Heart left ventricle (tissue), 16 donors: ENCODE measurements around the gene TLR2. TPM values are rescaled to one million over a fixed set of nuclear protein-coding genes. Genes with fewer than 3 reads are reported as not detected.

Source experiments
- ATAC-seq, 4 donors: fragments of 200-7000 bp; cut with Tn5 transposase; one replicate each; pipeline ENCODE4 v1.9.1; 2020 to 2022; ENCODE audit warnings: moderate library complexity in 4 of 4, mild to moderate bottlenecking in 3 of 4, moderate number of reproducible peaks in 1 of 4
- DNase-seq, 5 donors: peaks; one replicate each; pipeline ENCODE4 v3.0.0-alpha.2; 2020
- H3K27ac ChIP-seq, 12 donors: fragments of 200-600 bp; sonication (generic) in 4 of 12; one replicate each; pipeline versions ENCODE4 v1.5.0 to v1.8.0; 2016 to 2022; ENCODE audit warnings: mild to moderate bottlenecking in 2 of 12
- H3K27me3 ChIP-seq, 9 donors: fragments of 200-600 bp; sonication (generic) in 2 of 9; one replicate each; pipeline versions ENCODE4 v1.5.1 to v1.8.0; 2016 to 2022; ENCODE audit warnings: mild to moderate bottlenecking in 3 of 9
- H3K36me3 ChIP-seq, 9 donors: fragments of 200-600 bp; sonication (generic) in 2 of 9; one replicate each; pipeline versions ENCODE4 v1.5.0 to v1.8.0; 2018 to 2022; ENCODE audit warnings: mild to moderate bottlenecking in 2 of 9
- H3K4me1 ChIP-seq, 12 donors: fragments of 200-600 bp; sonication (generic) in 4 of 12; one replicate each; pipeline versions ENCODE4 v1.5.0 to v1.8.0; 2016 to 2022; ENCODE audit warnings: mild to moderate bottlenecking in 3 of 12
- H3K4me3 ChIP-seq, 12 donors: fragments of 200-600 bp; sonication (generic) in 4 of 12; one replicate each; pipeline versions ENCODE4 v1.5.0 to v1.8.0; 2017 to 2022; ENCODE audit warnings: mild to moderate bottlenecking in 9 of 12, moderate library complexity in 4 of 12
- H3K9me3 ChIP-seq, 12 donors: fragments of 200-600 bp; sonication (generic) in 4 of 12; one replicate each; pipeline versions ENCODE4 v1.5.0 to v1.8.0; 2016 to 2022; ENCODE audit warnings: mild to moderate bottlenecking in 1 of 12
- POLR2A ChIP-seq, 2 donors: fragments of 450-650 bp; IDR thresholded peaks; one replicate each; pipeline ENCODE4 v1.6.1; 2017; ENCODE audit warnings: antibody characterized with exemption in 2 of 2, mild to moderate bottlenecking in 2 of 2, moderate library complexity in 2 of 2
- WGBS, 4 donors: extraction: QIAGEN DNeasy Blood & Tissue Kit in 2 of 4; methylation state at CpG; one replicate each; pipeline versions ENCODE4 v1.1.5 to v1.1.7; 2013 to 2018; 5-methylcytosine and 5-hydroxymethylcytosine counted together
- intact Hi-C, 10 donors: fragments of 100-400 bp; cut with DNase I; formaldehyde crosslinking; loops; one replicate each; pipeline versions ENCODE4 v1.11.1 to v1.14.2; 2022
- polyA plus RNA-seq, 2 donors: library from polyadenylated mRNA; stranded (reverse); fragments of 200-250 nt; gene quantifications; one replicate each; pipeline ENCODE4 v1.2.3, GENCODE V29; 2013
- total RNA-seq, 9 donors: library from RNA; depleted of rRNA in 2 of 9; stranded (reverse); fragments of >200 nt in 2 of 9; fragmentation: NEBNext Ultra II Directional in 3 of 9; extraction: Animal tissue kit (Norgen Biotek cat#: 25700) in 3 of 9; gene quantifications; one replicate each; pipeline versions ENCODE4 v1.1.0 to v1.2.4, GENCODE V29; 2016 to 2023
- TF ChIP-seq, protein P1 (sequence below), 12 donors: fragments of 200-600 bp; sonication (generic) in 4 of 12; IDR thresholded peaks; one replicate each; pipeline versions ENCODE4 v1.5.0 to v1.8.0; 2018 to 2022; ENCODE audit warnings: antibody characterized with exemption in 12 of 12, mild to moderate bottlenecking in 5 of 12
- donor health status: ischemic (EF 13 %, LVEDD 7.1; RV severe dilation, severe dysfunction).
- donor health status: healthy with polysubstance abuse.
- donor health status: DM: no; HTN: yes; CAD: no.
- donor health status: DM: no; HTN: no; CAD: no.
- donor health status: ischemic (EF 25% LVEDD 6.9; RV normal size, moderate dysfunction).
- donor health status: ischemic (EF 25% LVEDD 5.7; RV mildly dilated, moderate dysfunction).
- donor health status: healthy.
- donor health status: DM: yes; HTN: yes; CAD: no.
- donor health status: ischemic (EF 35%, LVEDD 5.7; RV mildly dilated, moderate dysfunction).
- donor health status: nonischemic (EF 11% LVEDD 7.7; RV severe dilation, severe dysfunction).
- donor health status: DM: yes; HTN: yes; CAD: no.
- donor health status: PGD.
- donor health status: ischemic (EF 29% LVEDD 5.4; RV normal size, mild dysfunction).
- donor health status: nonischemic (EF 23%, LVEDD 6.1; RV moderate dilation, normal function).

Gene TLR2
- total and polyA plus RNA-seq, 11 donors, result 1.2 to 47.8 (median 4.3) TPM

GRCh38 chr4:153706519-153706918 is 22.4 kb downstream of the TLR2 start:
- intact Hi-C loops, result no loop called here
- H3K4me1 ChIP-seq, result peaks cover 0 to 29% (median 0%) of the 10 kb centered on the region in 12 donors
- H3K4me3 ChIP-seq, result no peak overlapping the region
- DNase-seq (no peak), ATAC-seq (no peak)
- H3K27ac ChIP-seq, result peak overlapping the region in 1 of 12 donors; percentile 30
- peaks cover 0 to 4% (median 0%) of the 10 kb centered on the region in 9 donors for H3K27me3 ChIP-seq
- no peaks in the 10 kb centered on the region for H3K9me3 ChIP-seq
- TF ChIP-seq, protein P1, sequence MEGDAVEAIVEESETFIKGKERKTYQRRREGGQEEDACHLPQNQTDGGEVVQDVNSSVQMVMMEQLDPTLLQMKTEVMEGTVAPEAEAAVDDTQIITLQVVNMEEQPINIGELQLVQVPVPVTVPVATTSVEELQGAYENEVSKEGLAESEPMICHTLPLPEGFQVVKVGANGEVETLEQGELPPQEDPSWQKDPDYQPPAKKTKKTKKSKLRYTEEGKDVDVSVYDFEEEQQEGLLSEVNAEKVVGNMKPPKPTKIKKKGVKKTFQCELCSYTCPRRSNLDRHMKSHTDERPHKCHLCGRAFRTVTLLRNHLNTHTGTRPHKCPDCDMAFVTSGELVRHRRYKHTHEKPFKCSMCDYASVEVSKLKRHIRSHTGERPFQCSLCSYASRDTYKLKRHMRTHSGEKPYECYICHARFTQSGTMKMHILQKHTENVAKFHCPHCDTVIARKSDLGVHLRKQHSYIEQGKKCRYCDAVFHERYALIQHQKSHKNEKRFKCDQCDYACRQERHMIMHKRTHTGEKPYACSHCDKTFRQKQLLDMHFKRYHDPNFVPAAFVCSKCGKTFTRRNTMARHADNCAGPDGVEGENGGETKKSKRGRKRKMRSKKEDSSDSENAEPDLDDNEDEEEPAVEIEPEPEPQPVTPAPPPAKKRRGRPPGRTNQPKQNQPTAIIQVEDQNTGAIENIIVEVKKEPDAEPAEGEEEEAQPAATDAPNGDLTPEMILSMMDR (IDR thresholded peaks at IDR 0.05), result no peak
- no peak for TF ChIP-seq POLR2A (IDR thresholded peaks at IDR 0.05)
- H3K36me3 ChIP-seq, result peaks cover 0 to 18% (median 0%) of the 10 kb centered on the region in 9 donors

- 86 to 95% (median 87%) methylated on average over 1 of the region's 1 CpG for WGBS, 4 donors
- H3K9me3 ChIP-seq, result no peaks in the 10 kb centered on the region
- TF ChIP-seq, protein P1 (IDR thresholded peaks at IDR 0.05), result no peak
- no peak for TF ChIP-seq POLR2A (IDR thresholded peaks at IDR 0.05)
- peaks cover 0 to 21% (median 0%) of the 10 kb centered on the region in 12 donors for H3K4me1 ChIP-seq
- DNase-seq (no peak), ATAC-seq (no peak)
- H3K27me3 ChIP-seq, result peaks cover 0 to 4% (median 0%) of the 10 kb centered on the region in 9 donors
- no peaks in the 10 kb centered on the region for H3K36me3 ChIP-seq
- no peak overlapping the region for H3K4me3 ChIP-seq
- no peak overlapping the region for H3K27ac ChIP-seq
- intact Hi-C loops, result no loop called here
These were observed 26.6 kb downstream of the TLR2 start for GRCh38 chr4:153710681-153711080.

GRCh38 chr4:153713866-153714646 is 30.0 kb downstream of the TLR2 start:
- DNase-seq (no peak), ATAC-seq (no peak)
- intact Hi-C loops, result no loop called here
- no peak for TF ChIP-seq POLR2A (IDR thresholded peaks at IDR 0.05)
- TF ChIP-seq, protein P1 (IDR thresholded peaks at IDR 0.05), result no peak
- H3K27ac ChIP-seq, result no peak overlapping the region
- no peaks in the 10 kb centered on the region for H3K27me3 ChIP-seq
- no peak overlapping the region for H3K4me3 ChIP-seq
- peaks cover 0 to 5% (median 0%) of the 10 kb centered on the region in 12 donors for H3K9me3 ChIP-seq
- WGBS, 4 donors, result 87 to 91% (median 89%) methylated on average over 2 of the region's 2 CpGs
- peaks cover 0 to 3% (median 0%) of the 10 kb centered on the region in 12 donors for H3K4me1 ChIP-seq
- H3K36me3 ChIP-seq, result no peaks in the 10 kb centered on the region

DNA sequence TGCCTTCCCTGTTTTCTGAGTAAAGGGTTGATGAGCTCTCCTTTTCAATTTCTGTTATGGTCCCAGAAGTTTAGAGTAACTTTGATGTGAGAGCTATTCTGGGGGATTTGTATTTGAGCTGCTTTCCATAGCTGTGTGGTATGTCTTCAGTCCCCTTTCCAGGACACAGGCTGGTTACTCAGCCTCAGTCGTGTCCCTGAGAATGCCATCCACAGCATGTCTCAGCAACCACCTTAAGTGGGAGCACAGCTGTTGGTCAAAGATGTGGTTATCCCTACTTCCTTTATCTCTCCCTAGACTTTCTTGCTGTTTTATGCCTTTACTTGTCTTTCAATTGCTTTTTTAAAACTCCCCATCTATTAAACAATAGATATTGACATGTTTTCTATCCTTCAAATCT is 38.0 kb downstream of the TLR2 start:
- Histone ChIP-seq H3K36me3 (no peaks in the 10 kb centered on the region), H3K9me3 (peaks cover 0 to 5% (median 0%) of the 10 kb centered on the region in 12 donors), H3K27me3 (no peaks in the 10 kb centered on the region), H3K4me1 (peaks cover 0 to 12% (median 0%) of the 10 kb centered on the region in 12 donors), H3K4me3 (no peak overlapping the region), H3K27ac (no peak overlapping the region)
- DNase-seq (no peak), ATAC-seq (no peak)
- 78 to 86% (median 81%) methylated on average over 1 of the region's 1 CpG for WGBS, 4 donors
- no peak for TF ChIP-seq POLR2A (IDR thresholded peaks at IDR 0.05)
- TF ChIP-seq, protein P1 (IDR thresholded peaks at IDR 0.05), result no peak
- intact Hi-C loops, result no loop called here
